Endothelial cell of umbilical vein (primary cell): ENCODE measurements around the gene OR6C1. TPM values are rescaled to one million over a fixed set of nuclear protein-coding genes. Genes with fewer than 3 reads are reported as not detected.
"Not testable (repeated sequence)": the region's sequence is repeated elsewhere in the genome, so short reads cannot be mapped to it uniquely, and the experiment has no call there.

ENCODE experiments used
- BruUV-seq: library from RNA; stranded (reverse); fragments of 400-500 nt; replicated peaks from 2 replicates; lab custom pipeline; 2021; lab: Mats Ljungman, UMichigan
- CTCF ChIA-PET: fragments of 300-600, 350-600 bp; sonication (Branson Sonifier 250); formaldehyde crosslinking; loops from one replicate; lab custom pipeline; 2021; ENCODE audit warnings: antibody characterized with exemption, inconsistent platforms; lab: Charles Lee
- POLR2A ChIA-PET: fragments of 300-600, 350-600 bp; sonication (Branson Sonifier 250); formaldehyde crosslinking; loops from one replicate; lab custom pipeline; 2021; ENCODE audit warnings: antibody characterized with exemption, inconsistent platforms; lab: Charles Lee
- DNase-seq: peaks from one replicate; pipeline ENCODE4 v3.0.0-alpha.2; 2011; ENCODE audit warnings: low read depth, low spot score
- FAIRE-seq: peaks from 2 replicates; lab custom pipeline; 2011; peaks lifted over from hg19 to GRCh38; lab: Jason Lieb, UNC
- H2AFZ ChIP-seq: 2 replicates; pipeline ENCODE4 v1.6.0; 2012; ENCODE audit warnings: low read depth, low read length, control low read depth, inconsistent platforms
- H3K27ac ChIP-seq: 2 replicates; pipeline ENCODE4 v1.5.1; 2011; ENCODE audit warnings: low read depth, mild to moderate bottlenecking, control low read depth, low read length, moderate library complexity; ENCODE audit not compliant: insufficient read depth
- H3K27me3 ChIP-seq, 2 experiments: 2 replicates each; pipeline versions ENCODE4 v1.6.0 to v1.6.1; 2011; ENCODE audit warnings: low read length in 2 of 2, mixed read lengths in 1 of 2; ENCODE audit not compliant: control insufficient read depth in 2 of 2, insufficient read depth in 2 of 2
- H3K36me3 ChIP-seq, 2 experiments: 2 replicates in 1 of 2; 3 replicates in 1 of 2; pipeline ENCODE4 v1.5.1; 2011; ENCODE audit warnings: low read length in 2 of 2, mild to moderate bottlenecking in 1 of 2, moderate library complexity in 1 of 2; ENCODE audit not compliant: control insufficient read depth in 2 of 2, insufficient read depth in 2 of 2; ENCODE audit errors: extremely low read depth in 1 of 2
- H3K4me1 ChIP-seq: 3 replicates; pipeline ENCODE4 v1.5.1; 2011; ENCODE audit warnings: mild to moderate bottlenecking, low read length; ENCODE audit not compliant: control insufficient read depth, insufficient read depth; ENCODE audit errors: extremely low read depth
- H3K4me2 ChIP-seq: 2 replicates; pipeline ENCODE4 v1.6.1; 2011; ENCODE audit warnings: low read length, control low read depth, mixed read lengths; ENCODE audit not compliant: insufficient read depth
- H3K4me3 ChIP-seq, 3 experiments: fragments of 200-600 bp in 1 of 3; sonication (generic), shearing (Covaris generic) in 1 of 3; replicated peaks in 1 of 3; 2 replicates each; pipeline ENCODE4 v1.5.1; 2011 to 2016; ENCODE audit warnings: control low read depth in 3 of 3, low read length in 3 of 3, mild to moderate bottlenecking in 2 of 3, inconsistent platforms in 1 of 3, low read depth in 1 of 3, moderate library complexity in 1 of 3; ENCODE audit not compliant: insufficient read depth in 1 of 3
- H3K79me2 ChIP-seq: 2 replicates; pipeline ENCODE4 v1.6.0; 2012; ENCODE audit warnings: low read length, inconsistent platforms; ENCODE audit not compliant: control insufficient read depth, insufficient read depth
- H3K9ac ChIP-seq: replicated peaks from 2 replicates; pipeline ENCODE3; 2011; ENCODE audit warnings: low read length, control low read depth; ENCODE audit not compliant: insufficient read depth; ENCODE audit errors: extremely low read depth
- H3K9me1 ChIP-seq: replicated peaks from 3 replicates; pipeline ENCODE4 v1.6.0; 2011; ENCODE audit warnings: mild to moderate bottlenecking, low read length; ENCODE audit not compliant: control insufficient read depth, insufficient read depth; ENCODE audit errors: extremely low read depth
- H3K9me3 ChIP-seq: replicated peaks from 2 replicates; pipeline ENCODE4 v1.5.1; 2012; ENCODE audit warnings: low read length, inconsistent platforms; ENCODE audit not compliant: control insufficient read depth, insufficient read depth
- H4K20me1 ChIP-seq: replicated peaks from 2 replicates; pipeline ENCODE3; 2011; ENCODE audit warnings: mild to moderate bottlenecking, low read length; ENCODE audit not compliant: control insufficient read depth, insufficient read depth; ENCODE audit errors: extremely low read depth
- EZH2 ChIP-seq: IDR thresholded peaks from 2 replicates; pipeline ENCODE4 v1.6.1; 2012; ENCODE audit warnings: borderline replicate concordance, low read depth, mild to moderate bottlenecking, moderate library complexity, low read length, inconsistent platforms; ENCODE audit not compliant: severe bottlenecking
- FOS ChIP-seq: IDR thresholded peaks from 2 replicates; pipeline ENCODE4 v1.6.1; 2011; ENCODE audit warnings: mild to moderate bottlenecking, low read length, moderate library complexity, borderline replicate concordance; ENCODE audit not compliant: insufficient read depth
- GATA2 ChIP-seq: IDR thresholded peaks from 2 replicates; pipeline ENCODE4 v1.7.0; 2011; ENCODE audit warnings: low read depth, mild to moderate bottlenecking, moderate library complexity, mixed read lengths, low read length; ENCODE audit not compliant: insufficient read length, insufficient read depth
- JUN ChIP-seq: IDR thresholded peaks from 2 replicates; pipeline ENCODE4 v1.6.1; 2011; ENCODE audit warnings: borderline replicate concordance, low read depth; ENCODE audit not compliant: insufficient read length, insufficient read depth
- MAX ChIP-seq: IDR thresholded peaks from 2 replicates; pipeline ENCODE4 v1.6.1; 2011; ENCODE audit not compliant: insufficient read depth, insufficient read length
- MYC ChIP-seq: IDR thresholded peaks from one replicate; pipeline ENCODE4 v1.6.1; 2011; ENCODE audit warnings: mild to moderate bottlenecking, low read depth, low read length
- POLR2AphosphoS5 ChIP-seq: IDR thresholded peaks from 2 replicates; pipeline ENCODE4 v1.6.1; 2012; ENCODE audit warnings: low read depth, mild to moderate bottlenecking, control low read depth, low read length, moderate library complexity; ENCODE audit not compliant: insufficient read depth
- dilution Hi-C: fragments of 300-500 bp; cut with MboI; formaldehyde crosslinking; loops from one replicate; pipeline ENCODE4 v1.15.0; 2019; ENCODE audit warnings: low sequenced_read_pairs; ENCODE audit not compliant: extremely low pct_ligation_motif_present
- intact Hi-C: fragments of 100-400 bp; cut with micrococcal nuclease; formaldehyde crosslinking; loops from one replicate; pipeline ENCODE4 v1.10.0; 2022
- polyA plus RNA-seq, 4 experiments: library from polyadenylated mRNA; depleted of rRNA in 3 of 4; stranded (reverse) in 3 of 4; unstranded in 1 of 4; fragments of >200 nt; gene quantifications; 2 replicates each; pipeline versions ENCODE4 v1.2.1 to v1.2.3, GENCODE V29; 2011 to 2012; ENCODE audit warnings: missing spikeins in 1 of 4
- total RNA-seq: library from RNA; stranded (reverse); gene quantifications from 2 replicates; pipeline ENCODE4 v1.2.3, GENCODE V29; 2021

OR6C1 gene
- total and polyA plus RNA-seq, 2 donors (not counting 3 experiments of a cell fraction or from before 2014, with no cell fraction given), result not detected

- BruUV-seq, result no TSS peak
- H2AFZ ChIP-seq, result no peak within 1 kb of the TSS
- no peak for TF ChIP-seq EZH2
- no peaks in the 10 kb centered on the region for H3K36me3 ChIP-seq
- no peak within 1 kb of the TSS for H3K4me2 ChIP-seq
- H3K27me3 ChIP-seq, result no peaks in the 10 kb centered on the region
- H3K4me3 ChIP-seq, result no peak within 1 kb of the TSS
- DNase-seq, result no peak
- H3K79me2 ChIP-seq, result no peaks in the 10 kb centered on the region
- H3K9me3 ChIP-seq, result no peaks in the 10 kb centered on the region
- no peak within 1 kb of the TSS for H3K27ac ChIP-seq
- CTCF ChIA-PET, result no interaction called here
- no peaks in the 10 kb centered on the region for H3K4me1 ChIP-seq
- no peaks in the 10 kb centered on the region for H3K9me1 ChIP-seq
- H4K20me1 ChIP-seq, result no peaks in the 10 kb centered on the region
- FAIRE-seq, result no peak
- H3K9ac ChIP-seq, result no peak within 1 kb of the TSS
- dilution Hi-C loops (no loop called here), intact Hi-C loops (no loop called here)
- POLR2A ChIA-PET, result no interaction called here
These were observed 16.3 kb downstream of the OR6C1 start, which contains the start of gene OR6C3 for GRCh38 chr12:55330446-55330845. Gene OR6C3, plus strand, starts transcription at chr12:55330746. Its CDS starts 955 bp downstream, at chr12:55331701.

- POLR2A ChIA-PET, result no interaction called here
- no peak overlapping the region for H3K27ac ChIP-seq
- no peak overlapping the region for H3K9ac ChIP-seq
- CTCF ChIA-PET, result no interaction called here
- H3K4me2 ChIP-seq, result no peak overlapping the region
- H3K36me3 ChIP-seq, result no peaks in the 10 kb centered on the region
- H3K9me1 ChIP-seq, result no peaks in the 10 kb centered on the region
- no peak for FAIRE-seq
- H3K27me3 ChIP-seq, result no peaks in the 10 kb centered on the region
- dilution Hi-C loops (no loop called here), intact Hi-C loops (no loop called here)
- BruUV-seq, result no TSS peak
- no peak for DNase-seq
- TF ChIP-seq MYC (no peak), FOS (no peak), POLR2AphosphoS5 (no peak), MAX (no peak), JUN (no peak), GATA2 (no peak)
- H2AFZ ChIP-seq, result no peak overlapping the region
- no peaks in the 10 kb centered on the region for H3K4me1 ChIP-seq
- no peaks in the 10 kb centered on the region for H3K79me2 ChIP-seq
- no peaks in the 10 kb centered on the region for H4K20me1 ChIP-seq
- H3K4me3 ChIP-seq, result no peak overlapping the region
- H3K9me3 ChIP-seq, result no peaks in the 10 kb centered on the region
These were observed 21.9 kb downstream of the OR6C1 start for GRCh38 chr12:55336002-55336401.

- POLR2A ChIA-PET, H4K20me1 ChIP-seq, H2AFZ ChIP-seq, intact Hi-C loops, H3K4me3 ChIP-seq, H3K27ac ChIP-seq, H3K4me1 ChIP-seq, dilution Hi-C loops, H3K9me1 ChIP-seq, BruUV-seq, H3K4me2 ChIP-seq, H3K79me2 ChIP-seq, CTCF ChIA-PET, H3K9ac ChIP-seq, H3K27me3 ChIP-seq, H3K9me3 ChIP-seq, FAIRE-seq, DNase-seq, H3K36me3 ChIP-seq: not testable (repeated sequence)
These were observed 41.2 kb downstream of the OR6C1 start for GRCh38 chr12:55355338-55355737.
